ENCODE results near the gene SSBP3. TPM values are rescaled to one million over a fixed set of nuclear protein-coding genes. Genes with fewer than 3 reads are reported as not detected.
A peak's percentile ranks its signal among the peaks of the same experiment; 100 is the strongest.

Gene SSBP3
- total and polyA plus RNA-seq, 2 of the 13 experiments (the other 11 are each of a cell fraction or from before 2014, with no cell fraction given) = 8.5 to 17.6 TPM

DNA sequence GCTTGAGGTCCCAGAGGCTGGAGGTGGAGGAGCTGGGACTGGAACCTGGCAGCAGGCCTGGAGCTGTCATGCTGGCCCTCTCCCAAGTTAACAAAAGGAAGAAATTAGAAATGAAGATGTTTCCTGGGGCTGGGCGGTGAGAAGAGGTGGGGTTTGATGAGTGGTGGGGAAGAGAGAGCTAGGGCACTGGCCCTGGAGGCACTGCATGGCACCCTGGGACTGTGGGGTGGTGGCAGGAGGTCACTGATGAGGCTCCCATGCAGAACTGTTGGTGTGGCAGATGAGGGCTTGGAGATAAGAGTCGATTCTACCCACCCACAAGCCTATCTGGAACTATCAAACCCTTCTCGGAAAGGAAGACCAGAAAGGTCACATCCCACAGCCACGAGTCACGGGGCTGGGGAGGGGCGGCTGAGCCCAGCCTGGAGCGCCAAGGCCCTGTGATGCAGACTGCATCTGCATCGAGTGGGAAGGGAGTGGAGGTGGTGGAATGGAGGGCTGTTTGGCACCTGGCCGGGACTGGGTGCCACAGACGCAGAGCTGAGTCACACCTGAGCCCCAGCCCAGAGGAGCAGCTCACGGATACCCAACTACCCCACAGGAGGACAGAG lies 176.8 kb downstream of the SSBP3 start:
- Histone ChIP-seq H3K4me1 (ENCODE audit: insufficient read depth, low read length) (peaks cover 2% of the 10 kb centered on the region), H3K9me3 (ENCODE audit: low read length) (no peaks in the 10 kb centered on the region), H3K36me3 (replicated peaks in 1 of 2; ENCODE audit: control insufficient read depth in 1 of 2, insufficient read depth in 2 of 2, low read length in 2 of 2) (peaks cover 2 to 5% of the 10 kb centered on the region in 2 experiments; a peak in 1 of 5 replicates), H3K4me3 (replicated peaks in 1 of 3; ENCODE audit: insufficient read depth in 1 of 3, low read depth in 2 of 3, low read length in 3 of 3) (no peak overlapping the region), H4K20me1 (ENCODE audit: insufficient read depth, low read length) (no peaks in the 10 kb centered on the region), H3K27ac (ENCODE audit: extremely low read length, insufficient read depth, low read length) (no peak overlapping the region), H3K4me2 (ENCODE audit: low read depth, low read length) (no peak overlapping the region), H3K9ac (ENCODE audit: insufficient read depth, low read depth, low read length) (no peak overlapping the region), H2AFZ (ENCODE audit: low read length) (no peak overlapping the region), H3K27me3 (ENCODE audit: control insufficient read depth in 1 of 2, insufficient read depth in 2 of 2, low read length in 2 of 2) (no peaks in the 10 kb centered on the region), H3K79me2 (ENCODE audit: insufficient read depth, low read length) (no peaks in the 10 kb centered on the region)
- ChIA-PET CTCF (ENCODE audit: low intra/inter-chr PET ratio, low total read pairs) (no interaction called here), POLR2A (no interaction called here)
- in situ Hi-C loops (cut with HindIII; ENCODE audit: extremely low pct_ligation_motif_present, low pct_unique_long_range_greater_than_20kb) = no loop called here
- DNase-seq (ENCODE audit: low spot score) (peak; percentile 35), FAIRE-seq (no peak), ATAC-seq (peak; percentile 18)
- no TSS peak for BruUV-seq (replicated peaks)
- TF ChIP-seq, protein P1, sequence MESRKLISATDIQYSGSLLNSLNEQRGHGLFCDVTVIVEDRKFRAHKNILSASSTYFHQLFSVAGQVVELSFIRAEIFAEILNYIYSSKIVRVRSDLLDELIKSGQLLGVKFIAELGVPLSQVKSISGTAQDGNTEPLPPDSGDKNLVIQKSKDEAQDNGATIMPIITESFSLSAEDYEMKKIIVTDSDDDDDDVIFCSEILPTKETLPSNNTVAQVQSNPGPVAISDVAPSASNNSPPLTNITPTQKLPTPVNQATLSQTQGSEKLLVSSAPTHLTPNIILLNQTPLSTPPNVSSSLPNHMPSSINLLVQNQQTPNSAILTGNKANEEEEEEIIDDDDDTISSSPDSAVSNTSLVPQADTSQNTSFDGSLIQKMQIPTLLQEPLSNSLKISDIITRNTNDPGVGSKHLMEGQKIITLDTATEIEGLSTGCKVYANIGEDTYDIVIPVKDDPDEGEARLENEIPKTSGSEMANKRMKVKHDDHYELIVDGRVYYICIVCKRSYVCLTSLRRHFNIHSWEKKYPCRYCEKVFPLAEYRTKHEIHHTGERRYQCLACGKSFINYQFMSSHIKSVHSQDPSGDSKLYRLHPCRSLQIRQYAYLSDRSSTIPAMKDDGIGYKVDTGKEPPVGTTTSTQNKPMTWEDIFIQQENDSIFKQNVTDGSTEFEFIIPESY (CRISPR knock-in tag; IDR thresholded peaks at IDR 0.05) = peak; percentile 75
- TF ChIP-seq KLF9 (CRISPR knock-in tag; IDR thresholded peaks at IDR 0.05; ENCODE audit: low read depth) (no peak), PLRG1 (conservative IDR thresholded peaks at IDR 0.05) (no peak), ZBTB21 (CRISPR knock-in tag; IDR thresholded peaks at IDR 0.05) (no peak), HIVEP1 (CRISPR knock-in tag; IDR thresholded peaks at IDR 0.05) (no peak), ZMYM3 (CRISPR knock-in tag; IDR thresholded peaks at IDR 0.05) (no peak), RBM39 (IDR thresholded peaks at IDR 0.05; ENCODE audit: low read depth, low read length, poor library complexity, severe bottlenecking) (no peak), ZNF772 (CRISPR knock-in tag; IDR thresholded peaks at IDR 0.05) (no peak), ASH2L (IDR thresholded peaks at IDR 0.05; ENCODE audit: insufficient read length, low read depth, low read length) (no peak), FOSL2 (CRISPR knock-in tag; IDR thresholded peaks at IDR 0.05) (peak; percentile 78), ZNF296 (CRISPR knock-in tag; conservative IDR thresholded peaks at IDR 0.05) (no peak), ZNF441 (CRISPR knock-in tag; IDR thresholded peaks at IDR 0.05; ENCODE audit: borderline replicate concordance) (no peak), ATRX (CRISPR knock-in tag; IDR thresholded peaks at IDR 0.05; ENCODE audit: borderline replicate concordance) (no peak)
- TF ChIP-seq, protein P2, sequence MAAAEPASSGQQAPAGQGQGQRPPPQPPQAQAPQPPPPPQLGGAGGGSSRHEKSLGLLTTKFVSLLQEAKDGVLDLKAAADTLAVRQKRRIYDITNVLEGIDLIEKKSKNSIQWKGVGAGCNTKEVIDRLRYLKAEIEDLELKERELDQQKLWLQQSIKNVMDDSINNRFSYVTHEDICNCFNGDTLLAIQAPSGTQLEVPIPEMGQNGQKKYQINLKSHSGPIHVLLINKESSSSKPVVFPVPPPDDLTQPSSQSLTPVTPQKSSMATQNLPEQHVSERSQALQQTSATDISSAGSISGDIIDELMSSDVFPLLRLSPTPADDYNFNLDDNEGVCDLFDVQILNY (CRISPR knock-in tag; conservative IDR thresholded peaks at IDR 0.05) = no peak
- TF ChIP-seq, protein P3, sequence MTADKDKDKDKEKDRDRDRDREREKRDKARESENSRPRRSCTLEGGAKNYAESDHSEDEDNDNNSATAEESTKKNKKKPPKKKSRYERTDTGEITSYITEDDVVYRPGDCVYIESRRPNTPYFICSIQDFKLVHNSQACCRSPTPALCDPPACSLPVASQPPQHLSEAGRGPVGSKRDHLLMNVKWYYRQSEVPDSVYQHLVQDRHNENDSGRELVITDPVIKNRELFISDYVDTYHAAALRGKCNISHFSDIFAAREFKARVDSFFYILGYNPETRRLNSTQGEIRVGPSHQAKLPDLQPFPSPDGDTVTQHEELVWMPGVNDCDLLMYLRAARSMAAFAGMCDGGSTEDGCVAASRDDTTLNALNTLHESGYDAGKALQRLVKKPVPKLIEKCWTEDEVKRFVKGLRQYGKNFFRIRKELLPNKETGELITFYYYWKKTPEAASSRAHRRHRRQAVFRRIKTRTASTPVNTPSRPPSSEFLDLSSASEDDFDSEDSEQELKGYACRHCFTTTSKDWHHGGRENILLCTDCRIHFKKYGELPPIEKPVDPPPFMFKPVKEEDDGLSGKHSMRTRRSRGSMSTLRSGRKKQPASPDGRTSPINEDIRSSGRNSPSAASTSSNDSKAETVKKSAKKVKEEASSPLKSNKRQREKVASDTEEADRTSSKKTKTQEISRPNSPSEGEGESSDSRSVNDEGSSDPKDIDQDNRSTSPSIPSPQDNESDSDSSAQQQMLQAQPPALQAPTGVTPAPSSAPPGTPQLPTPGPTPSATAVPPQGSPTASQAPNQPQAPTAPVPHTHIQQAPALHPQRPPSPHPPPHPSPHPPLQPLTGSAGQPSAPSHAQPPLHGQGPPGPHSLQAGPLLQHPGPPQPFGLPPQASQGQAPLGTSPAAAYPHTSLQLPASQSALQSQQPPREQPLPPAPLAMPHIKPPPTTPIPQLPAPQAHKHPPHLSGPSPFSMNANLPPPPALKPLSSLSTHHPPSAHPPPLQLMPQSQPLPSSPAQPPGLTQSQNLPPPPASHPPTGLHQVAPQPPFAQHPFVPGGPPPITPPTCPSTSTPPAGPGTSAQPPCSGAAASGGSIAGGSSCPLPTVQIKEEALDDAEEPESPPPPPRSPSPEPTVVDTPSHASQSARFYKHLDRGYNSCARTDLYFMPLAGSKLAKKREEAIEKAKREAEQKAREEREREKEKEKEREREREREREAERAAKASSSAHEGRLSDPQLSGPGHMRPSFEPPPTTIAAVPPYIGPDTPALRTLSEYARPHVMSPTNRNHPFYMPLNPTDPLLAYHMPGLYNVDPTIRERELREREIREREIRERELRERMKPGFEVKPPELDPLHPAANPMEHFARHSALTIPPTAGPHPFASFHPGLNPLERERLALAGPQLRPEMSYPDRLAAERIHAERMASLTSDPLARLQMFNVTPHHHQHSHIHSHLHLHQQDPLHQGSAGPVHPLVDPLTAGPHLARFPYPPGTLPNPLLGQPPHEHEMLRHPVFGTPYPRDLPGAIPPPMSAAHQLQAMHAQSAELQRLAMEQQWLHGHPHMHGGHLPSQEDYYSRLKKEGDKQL (CRISPR knock-in tag; IDR thresholded peaks at IDR 0.05; ENCODE audit: low read depth) = no peak
- TF ChIP-seq, protein P4, sequence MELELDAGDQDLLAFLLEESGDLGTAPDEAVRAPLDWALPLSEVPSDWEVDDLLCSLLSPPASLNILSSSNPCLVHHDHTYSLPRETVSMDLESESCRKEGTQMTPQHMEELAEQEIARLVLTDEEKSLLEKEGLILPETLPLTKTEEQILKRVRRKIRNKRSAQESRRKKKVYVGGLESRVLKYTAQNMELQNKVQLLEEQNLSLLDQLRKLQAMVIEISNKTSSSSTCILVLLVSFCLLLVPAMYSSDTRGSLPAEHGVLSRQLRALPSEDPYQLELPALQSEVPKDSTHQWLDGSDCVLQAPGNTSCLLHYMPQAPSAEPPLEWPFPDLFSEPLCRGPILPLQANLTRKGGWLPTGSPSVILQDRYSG (CRISPR knock-in tag; IDR thresholded peaks at IDR 0.05) = no peak
- WGBS (ENCODE audit: low lambda C conversion rate) = 82% methylated on average over 9 of the region's 11 CpGs
- intact Hi-C loops (cut with micrococcal nuclease; ENCODE audit: unreplicated experiment) = no loop called here
